Spleen (tissue), 11 donors: Measurements from ENCODE around the gene PACSIN1. TPM values are rescaled to one million over a fixed set of nuclear protein-coding genes. Genes with fewer than 3 reads are reported as not detected.

ENCODE experiments used
- DNase-seq: peaks from one replicate; pipeline ENCODE4 v3.0.0-alpha.2; 2020
- H3K27ac ChIP-seq, 8 donors: fragments of 200-600 bp; sonication (generic) in 7 of 8; 1 replicate in 4 of 8; 2 replicates in 4 of 8; pipeline versions ENCODE4 v1.5.0 to v1.8.0; 2016 to 2021; ENCODE audit warnings: inconsistent platforms in 4 of 8, mild to moderate bottlenecking in 4 of 8, moderate library complexity in 1 of 8
- H3K27me3 ChIP-seq, 7 donors: fragments of 200-600 bp; sonication (generic) in 6 of 7; replicated peaks in 1 of 7; 1 replicate in 4 of 7; 2 replicates in 3 of 7; pipeline versions ENCODE4 v1.5.0 to v1.8.0; 2016 to 2021; ENCODE audit warnings: inconsistent platforms in 3 of 7, mild to moderate bottlenecking in 1 of 7
- H3K36me3 ChIP-seq, 6 donors: fragments of 200-600 bp; sonication (generic) in 5 of 6; 1 replicate in 4 of 6; 2 replicates in 2 of 6; pipeline versions ENCODE4 v1.5.0 to v1.8.0; 2016 to 2021; ENCODE audit warnings: inconsistent platforms in 2 of 6
- H3K4me1 ChIP-seq, 6 donors: fragments of 200-600 bp; sonication (generic) in 5 of 6; 1 replicate in 3 of 6; 2 replicates in 3 of 6; pipeline versions ENCODE4 v1.5.0 to v1.8.0; 2016 to 2021; ENCODE audit warnings: inconsistent platforms in 3 of 6
- H3K4me3 ChIP-seq, 8 donors: fragments of 200-600 bp; sonication (generic) in 7 of 8; 1 replicate in 4 of 8; 2 replicates in 4 of 8; pipeline versions ENCODE4 v1.5.0 to v1.8.0; 2016 to 2021; ENCODE audit warnings: inconsistent platforms in 4 of 8, mild to moderate bottlenecking in 4 of 8, moderate library complexity in 2 of 8
- H3K9me3 ChIP-seq, 8 donors: fragments of 200-600 bp; sonication (generic) in 7 of 8; 1 replicate in 4 of 8; 2 replicates in 4 of 8; pipeline versions ENCODE4 v1.5.0 to v1.8.0; 2016 to 2021; ENCODE audit warnings: inconsistent platforms in 4 of 8
- CTCF ChIP-seq, 11 experiments: fragments of 200-600 bp in 7 of 11; fragments of 450-650 bp in 4 of 11; sonication (generic) in 4 of 11; IDR thresholded peaks in 8 of 11; conservative IDR thresholded peaks in 3 of 11; 1 replicate in 7 of 11; 2 replicates in 4 of 11; pipeline versions ENCODE4 v1.4.0 to v1.8.0; 2016 to 2021; ENCODE audit warnings: antibody characterized with exemption in 11 of 11, inconsistent platforms in 4 of 11, mild to moderate bottlenecking in 1 of 11
- POLR2A ChIP-seq, 3 donors: fragments of 450-650 bp; IDR thresholded peaks; one replicate each; pipeline ENCODE4 v1.5.1; 2017; ENCODE audit warnings: antibody characterized with exemption in 3 of 3, mild to moderate bottlenecking in 1 of 3
- POLR2AphosphoS5 ChIP-seq, 3 donors: sonication (generic); formaldehyde crosslinking; IDR thresholded peaks; one replicate each; pipeline ENCODE4 v1.5.1; 2017; ENCODE audit warnings: antibody characterized with exemption in 3 of 3
- WGBS, 5 donors: extraction: QIAGEN DNeasy Blood & Tissue Kit in 3 of 5; methylation state at CpG; one replicate each; pipeline versions ENCODE4 v1.1.5 to v1.1.7; 2013 to 2018; 5-methylcytosine and 5-hydroxymethylcytosine counted together
- intact Hi-C: fragments of 100-400 bp; cut with DNase I; formaldehyde crosslinking; loops from one replicate; pipeline ENCODE4 v1.15.0; 2023; ENCODE audit warnings: low total_unique reads
- polyA plus RNA-seq, 3 donors: library from polyadenylated mRNA; stranded (reverse); fragments of 200-250 nt; gene quantifications; one replicate each; pipeline ENCODE4 v1.2.1, GENCODE V29; 2013
- total RNA-seq, 7 donors: library from RNA; depleted of rRNA in 3 of 7; stranded (reverse); fragments of >200 nt in 3 of 7; fragmentation: NEBNext Ultra II Directional in 4 of 7; extraction: Animal tissue kit (Norgen Biotek cat#: 25700) in 4 of 7; gene quantifications; one replicate each; pipeline versions ENCODE4 v1.1.0 to v1.2.1, GENCODE V29; 2016 to 2021
- donor health status: healthy with polysubstance abuse.
- donor health status: DM: no; HTN: no; CAD: no; lungs with moderate emphysema.
- donor health status: DM: no; HTN: no; CAD: no.
- donor health status: Bipolar disorder and iron deficiency.
- donor health status: healthy.
- donor health status: DM: no; HTN: no; CAD: no.
- donor health status: DM: yes; HTN: yes; CAD: no.

The PACSIN1 gene
- total and polyA plus RNA-seq, 10 donors: 0.66 to 2.8 (median 1.3) TPM

GRCh38 chr6:34520645-34521462 is 55.0 kb downstream of the PACSIN1 start:
- DNase-seq: peak; percentile 64
- H3K36me3 ChIP-seq: no peaks in the 10 kb centered on the region
- intact Hi-C loops: loop anchor here (10.0 kb wide), 1 partner anchor 84 kb away; no protein-coding TSS in a partner anchor
- peaks cover 0 to 6% (median 0%) of the 10 kb centered on the region in 6 donors for H3K4me1 ChIP-seq
- no peak overlapping the region for H3K4me3 ChIP-seq
- no peaks in the 10 kb centered on the region for H3K9me3 ChIP-seq
- TF ChIP-seq POLR2A (IDR thresholded peaks at IDR 0.05) (no peak), CTCF (IDR thresholded peaks at IDR 0.05 in 8 of 11, conservative IDR thresholded peaks at IDR 0.05 in 3 of 11) (no peak), POLR2AphosphoS5 (IDR thresholded peaks at IDR 0.05) (no peak)
- 90 to 93% (median 93%) methylated on average over 23 to 24 of the region's 24 CpGs for WGBS, 5 donors
- H3K27me3 ChIP-seq: peaks cover 0 to 14% (median 0%) of the 10 kb centered on the region in 7 donors
- no peak overlapping the region for H3K27ac ChIP-seq

- intact Hi-C loops: loop anchor here (10.0 kb wide), 1 partner anchor 83 kb away; no protein-coding TSS in a partner anchor
- Histone ChIP-seq H3K4me3 (no peak overlapping the region), H3K4me1 (peaks cover 4 to 13% (median 4%) of the 10 kb centered on the region in 6 donors), H3K9me3 (no peaks in the 10 kb centered on the region), H3K27me3 (peaks cover 0 to 6% (median 0%) of the 10 kb centered on the region in 7 donors), H3K27ac (no peak overlapping the region), H3K36me3 (no peaks in the 10 kb centered on the region)
- WGBS, 5 donors: 69 to 76% (median 76%) methylated on average over 27 to 28 of the region's 28 CpGs
- DNase-seq: peak; percentile 56
- TF ChIP-seq CTCF (IDR thresholded peaks at IDR 0.05 in 8 of 11, conservative IDR thresholded peaks at IDR 0.05 in 3 of 11): no peak
- TF ChIP-seq POLR2AphosphoS5 (IDR thresholded peaks at IDR 0.05): no peak
- no peak for TF ChIP-seq POLR2A (IDR thresholded peaks at IDR 0.05)
Measured at GRCh38 chr6:34521463-34522285, 55.8 kb downstream of the PACSIN1 start.

- intact Hi-C loops: loop anchor here (10.0 kb wide), 1 partner anchor 82 kb away; no protein-coding TSS in a partner anchor
- no peaks in the 10 kb centered on the region for H3K27me3 ChIP-seq
- no peaks in the 10 kb centered on the region for H3K36me3 ChIP-seq
- WGBS, 5 donors: 79 to 88% (median 85%) methylated on average over 10 of the region's 10 CpGs
- TF ChIP-seq CTCF (IDR thresholded peaks at IDR 0.05 in 8 of 11, conservative IDR thresholded peaks at IDR 0.05 in 3 of 11): no peak
- no peak for TF ChIP-seq POLR2A (IDR thresholded peaks at IDR 0.05)
- TF ChIP-seq POLR2AphosphoS5 (IDR thresholded peaks at IDR 0.05): no peak
- H3K4me1 ChIP-seq: peaks cover 6 to 24% (median 12%) of the 10 kb centered on the region in 6 donors
- H3K9me3 ChIP-seq: no peaks in the 10 kb centered on the region
- peak; percentile 27 for DNase-seq
- H3K4me3 ChIP-seq: no peak overlapping the region
- no peak overlapping the region for H3K27ac ChIP-seq
Measured at GRCh38 chr6:34522761-34523160, 56.9 kb downstream of the PACSIN1 start.
